Stomach smooth muscle (tissue), 2 donors: Measurements from ENCODE around the gene SMPD3.

Source experiments
- H3K27ac ChIP-seq: one replicate; pipeline ENCODE4 v1.7.0; 2013; ENCODE audit warnings: mild to moderate bottlenecking, low read length, inconsistent platforms
- H3K27me3 ChIP-seq, 2 donors: one replicate each; pipeline ENCODE4 v1.7.0; 2013; ENCODE audit warnings: low read length in 2 of 2; ENCODE audit not compliant: insufficient read depth in 2 of 2, control insufficient read depth in 1 of 2
- H3K36me3 ChIP-seq, 2 donors: one replicate each; pipeline ENCODE4 v1.7.0; 2013; ENCODE audit warnings: low read length in 2 of 2; ENCODE audit not compliant: control insufficient read depth in 2 of 2, insufficient read depth in 2 of 2
- H3K4me1 ChIP-seq: one replicate; pipeline ENCODE4 v1.7.0; 2013; ENCODE audit warnings: low read length; ENCODE audit not compliant: control insufficient read depth, insufficient read depth
- H3K4me3 ChIP-seq, 2 donors: one replicate each; pipeline ENCODE4 v1.7.0; 2013; ENCODE audit warnings: low read length in 2 of 2
- H3K9ac ChIP-seq, 2 donors: one replicate each; pipeline ENCODE4 v1.7.0; 2013; ENCODE audit warnings: low read length in 2 of 2, mild to moderate bottlenecking in 1 of 2
- H3K9me3 ChIP-seq, 2 donors: one replicate each; pipeline ENCODE4 v1.7.0; 2013; ENCODE audit warnings: low read length in 2 of 2; ENCODE audit not compliant: control insufficient read depth in 2 of 2
- donor health status: healthy.
- donor health status: Pancreatic carcinoma.

SMPD3 gene

GRCh38 chr16:68353366-68353765 is 94.9 kb downstream of the SMPD3 start:
- no peak overlapping the region for H3K4me3 ChIP-seq
- peaks cover 55 to 72% of the 10 kb centered on the region in 2 donors for H3K36me3 ChIP-seq
- H3K4me1 ChIP-seq: peaks cover 2% of the 10 kb centered on the region
- H3K27ac ChIP-seq: no peak overlapping the region
- no peaks in the 10 kb centered on the region for H3K9me3 ChIP-seq
- no peak overlapping the region for H3K9ac ChIP-seq
- H3K27me3 ChIP-seq: no peaks in the 10 kb centered on the region

- no peak overlapping the region for H3K4me3 ChIP-seq
- no peaks in the 10 kb centered on the region for H3K27me3 ChIP-seq
- H3K9me3 ChIP-seq: no peaks in the 10 kb centered on the region
- H3K27ac ChIP-seq: no peak overlapping the region
- peaks cover 2% of the 10 kb centered on the region for H3K4me1 ChIP-seq
- peaks cover 57 to 70% of the 10 kb centered on the region in 2 donors for H3K36me3 ChIP-seq
- H3K9ac ChIP-seq: no peak overlapping the region
Measured at GRCh38 chr16:68351991-68352431, 96.3 kb downstream of the SMPD3 start.

GRCh38 chr16:68351463-68351862 is 96.8 kb downstream of the SMPD3 start:
- H3K27me3 ChIP-seq: no peaks in the 10 kb centered on the region
- H3K4me3 ChIP-seq: no peak overlapping the region
- H3K9me3 ChIP-seq: no peaks in the 10 kb centered on the region
- peaks cover 2% of the 10 kb centered on the region for H3K4me1 ChIP-seq
- no peak overlapping the region for H3K9ac ChIP-seq
- peaks cover 55 to 66% of the 10 kb centered on the region in 2 donors for H3K36me3 ChIP-seq
- H3K27ac ChIP-seq: no peak overlapping the region

GRCh38 chr16:68350813-68351350 is 97.4 kb downstream of the SMPD3 start:
- Histone ChIP-seq H3K4me1 (peaks cover 2% of the 10 kb centered on the region), H3K27ac (no peak overlapping the region), H3K36me3 (peaks cover 58 to 66% of the 10 kb centered on the region in 2 donors), H3K9me3 (no peaks in the 10 kb centered on the region), H3K4me3 (no peak overlapping the region), H3K9ac (no peak overlapping the region), H3K27me3 (no peaks in the 10 kb centered on the region)

GRCh38 chr16:68349838-68350410 is 98.4 kb downstream of the SMPD3 start:
- H3K36me3 ChIP-seq: peaks cover 59 to 69% of the 10 kb centered on the region in 2 donors
- H3K4me3 ChIP-seq: no peak overlapping the region
- no peaks in the 10 kb centered on the region for H3K27me3 ChIP-seq
- no peak overlapping the region for H3K27ac ChIP-seq
- H3K9ac ChIP-seq: no peak overlapping the region
- H3K9me3 ChIP-seq: no peaks in the 10 kb centered on the region
- H3K4me1 ChIP-seq: peaks cover 2% of the 10 kb centered on the region

- no peak overlapping the region for H3K4me3 ChIP-seq
- H3K4me1 ChIP-seq: peaks cover 2% of the 10 kb centered on the region
- H3K27ac ChIP-seq: no peak overlapping the region
- H3K27me3 ChIP-seq: no peaks in the 10 kb centered on the region
- no peaks in the 10 kb centered on the region for H3K9me3 ChIP-seq
- H3K36me3 ChIP-seq: peaks cover 49 to 63% of the 10 kb centered on the region in 2 donors
- no peak overlapping the region for H3K9ac ChIP-seq
Measured at GRCh38 chr16:68348639-68349445, 99.5 kb downstream of the SMPD3 start.

GRCh38 chr16:68347605-68348004 is 100.7 kb downstream of the SMPD3 start:
- Histone ChIP-seq H3K4me3 (no peak overlapping the region), H3K27me3 (no peaks in the 10 kb centered on the region), H3K4me1 (peaks cover 2% of the 10 kb centered on the region), H3K36me3 (peaks cover 47 to 56% of the 10 kb centered on the region in 2 donors), H3K27ac (no peak overlapping the region), H3K9me3 (no peaks in the 10 kb centered on the region), H3K9ac (no peak overlapping the region)

GRCh38 chr16:68346892-68347480 is 101.3 kb downstream of the SMPD3 start:
- peaks cover 2% of the 10 kb centered on the region for H3K4me1 ChIP-seq
- peaks cover 42 to 56% of the 10 kb centered on the region in 2 donors for H3K36me3 ChIP-seq
- no peaks in the 10 kb centered on the region for H3K27me3 ChIP-seq
- H3K4me3 ChIP-seq: no peak overlapping the region
- H3K9me3 ChIP-seq: no peaks in the 10 kb centered on the region
- no peak overlapping the region for H3K27ac ChIP-seq
- H3K9ac ChIP-seq: no peak overlapping the region

GRCh38 chr16:68345958-68346635 is 102.2 kb downstream of the SMPD3 start:
- no peaks in the 10 kb centered on the region for H3K4me1 ChIP-seq
- no peak overlapping the region for H3K27ac ChIP-seq
- no peak overlapping the region for H3K9ac ChIP-seq
- H3K36me3 ChIP-seq: peaks cover 34 to 54% of the 10 kb centered on the region in 2 donors
- H3K4me3 ChIP-seq: no peak overlapping the region
- H3K9me3 ChIP-seq: no peaks in the 10 kb centered on the region
- H3K27me3 ChIP-seq: no peaks in the 10 kb centered on the region

GRCh38 chr16:68345351-68345810 is 102.9 kb downstream of the SMPD3 start:
- Histone ChIP-seq H3K27ac (no peak overlapping the region), H3K27me3 (no peaks in the 10 kb centered on the region), H3K9ac (no peak overlapping the region), H3K36me3 (peaks cover 38 to 55% of the 10 kb centered on the region in 2 donors), H3K4me3 (no peak overlapping the region), H3K9me3 (no peaks in the 10 kb centered on the region), H3K4me1 (no peaks in the 10 kb centered on the region)
